GM18868 (cell line): ENCODE data around the gene LKAAEAR1.

ENCODE experiments used
- ATAC-seq: cut with Tn5 transposase; IDR thresholded peaks from one replicate; pipeline ENCODE4 v1.9.1; 2021; ENCODE audit warnings: mild to moderate bottlenecking, moderate library complexity; ENCODE audit not compliant: unreplicated experiment

The LKAAEAR1 gene

GRCh38 chr20:64080813-64081623, 3.2 kb downstream of the LKAAEAR1 start:
- no peak for ATAC-seq

- peak; percentile 4 for ATAC-seq
Measured at GRCh38 chr20:64080013-64080812, 4.0 kb downstream of the LKAAEAR1 start, which contains the start of gene OPRL1. TSS of gene OPRL1 (plus strand) at chr20:64080082. CDS start at chr20:64092721, 12,639 bp downstream.

- peak; percentile 39 for ATAC-seq
Measured at GRCh38 chr20:64079273-64080012, 4.8 kb downstream of the LKAAEAR1 start, which contains the start of gene RGS19. TSS of gene RGS19 (minus strand) at chr20:64079518. CDS start at chr20:64076886, 2,632 bp downstream.

- no peak for ATAC-seq
Measured at GRCh38 chr20:64078934-64079272, 5.3 kb downstream of the LKAAEAR1 start.

GRCh38 chr20:64077876-64078551, 6.2 kb downstream of the LKAAEAR1 start:
- no peak for ATAC-seq

- ATAC-seq: no peak
Measured at GRCh38 chr20:64077541-64077875, 6.7 kb downstream of the LKAAEAR1 start.

- ATAC-seq: no peak
Measured at GRCh38 chr20:64077094-64077493, 7.1 kb downstream of the LKAAEAR1 start.

- ATAC-seq: no peak
Measured at GRCh38 chr20:64076061-64076997, 7.9 kb downstream of the LKAAEAR1 start.

- no peak for ATAC-seq
Measured at GRCh38 chr20:64075556-64075955, 8.6 kb downstream of the LKAAEAR1 start.

GRCh38 chr20:64074963-64075362, 9.2 kb downstream of the LKAAEAR1 start:
- no peak for ATAC-seq

- no peak for ATAC-seq
Measured at GRCh38 chr20:64074184-64074789, 9.9 kb downstream of the LKAAEAR1 start.

GRCh38 chr20:64073476-64074183, 10.6 kb downstream of the LKAAEAR1 start:
- no peak for ATAC-seq

- ATAC-seq: no peak
Measured at GRCh38 chr20:64072498-64073063, 11.6 kb downstream of the LKAAEAR1 start.

GRCh38 chr20:64071341-64072332, 12.6 kb downstream of the LKAAEAR1 start:
- no peak for ATAC-seq

GRCh38 chr20:64070244-64070993, 13.8 kb downstream of the LKAAEAR1 start:
- no peak for ATAC-seq

GRCh38 chr20:64069614-64070243, 14.5 kb downstream of the LKAAEAR1 start:
- ATAC-seq: no peak
